Liver (tissue), 9 donors: ENCODE measurements around the gene TSHZ2. TPM values are rescaled to one million over a fixed set of nuclear protein-coding genes. Genes with fewer than 3 reads are reported as not detected.

ENCODE experiments used
- DNase-seq: peaks from one replicate; pipeline ENCODE4 v3.0.0-alpha.2; 2017; ENCODE audit warnings: low spot score
- H3K27ac ChIP-seq, 2 donors: one replicate each; pipeline ENCODE4 v1.7.0; 2013; ENCODE audit warnings: inconsistent platforms in 2 of 2, low read length in 2 of 2, control low read depth in 1 of 2, low read depth in 1 of 2, mild to moderate bottlenecking in 1 of 2
- H3K27me3 ChIP-seq, 4 donors: one replicate each; pipeline versions ENCODE4 v1.6.1 to v1.7.0; 2013; ENCODE audit warnings: low read length in 3 of 4, inconsistent platforms in 1 of 4, mild to moderate bottlenecking in 1 of 4, moderate library complexity in 1 of 4; ENCODE audit not compliant: control insufficient read depth in 4 of 4, insufficient read depth in 4 of 4
- H3K36me3 ChIP-seq, 4 donors: one replicate each; pipeline versions ENCODE4 v1.6.1 to v1.7.0; 2013; ENCODE audit warnings: low read length in 3 of 4, mild to moderate bottlenecking in 3 of 4, low read depth in 1 of 4, moderate library complexity in 1 of 4; ENCODE audit not compliant: control insufficient read depth in 4 of 4, insufficient read depth in 3 of 4
- H3K4me1 ChIP-seq, 4 donors: one replicate each; pipeline versions ENCODE4 v1.6.1 to v1.7.0; 2013; ENCODE audit warnings: low read length in 3 of 4, mild to moderate bottlenecking in 3 of 4, moderate library complexity in 1 of 4; ENCODE audit not compliant: control insufficient read depth in 4 of 4, insufficient read depth in 4 of 4
- H3K4me3 ChIP-seq, 3 donors: one replicate each; pipeline versions ENCODE4 v1.6.1 to v1.7.0; 2013; ENCODE audit warnings: low read length in 3 of 3, control low read depth in 1 of 3, low read depth in 1 of 3, mild to moderate bottlenecking in 1 of 3
- H3K9ac ChIP-seq, 2 donors: one replicate each; pipeline ENCODE4 v1.7.0; 2013; ENCODE audit warnings: low read length in 2 of 2, mild to moderate bottlenecking in 2 of 2, moderate library complexity in 2 of 2, control low read depth in 1 of 2, low read depth in 1 of 2
- H3K9me3 ChIP-seq, 4 donors: one replicate each; pipeline versions ENCODE4 v1.6.1 to v1.7.0; 2013; ENCODE audit warnings: low read length in 3 of 4; ENCODE audit not compliant: control insufficient read depth in 4 of 4
- ATF3 ChIP-seq: IDR thresholded peaks from 2 replicates; pipeline ENCODE4 v1.6.1; 2016; ENCODE audit warnings: antibody characterized with exemption
- EGR1 ChIP-seq, 2 donors: IDR thresholded peaks; 2 replicates each; pipeline ENCODE4 v1.6.1; 2016 to 2018; ENCODE audit warnings: antibody characterized with exemption in 2 of 2, low read depth in 2 of 2
- FOXA1 ChIP-seq: IDR thresholded peaks from 2 replicates; pipeline ENCODE4 v1.6.1; 2016; ENCODE audit warnings: antibody characterized with exemption
- HNF4A ChIP-seq, 2 donors: conservative IDR thresholded peaks; 2 replicates each; pipeline ENCODE4 v1.6.1; 2016; ENCODE audit warnings: antibody characterized with exemption in 2 of 2, mild to moderate bottlenecking in 2 of 2
- HNF4G ChIP-seq: IDR thresholded peaks from 2 replicates; pipeline ENCODE4 v1.6.1; 2016; ENCODE audit warnings: antibody characterized with exemption
- JUND ChIP-seq, 2 donors: IDR thresholded peaks; 2 replicates each; pipeline ENCODE4 v1.6.1; 2016; ENCODE audit warnings: antibody characterized with exemption in 2 of 2
- MAX ChIP-seq: IDR thresholded peaks from 2 replicates; pipeline ENCODE4 v1.6.1; 2016; ENCODE audit warnings: antibody characterized with exemption
- REST ChIP-seq: IDR thresholded peaks from 2 replicates; pipeline ENCODE4 v1.6.1; 2016; ENCODE audit warnings: antibody characterized with exemption, mild to moderate bottlenecking
- RXRA ChIP-seq, 2 donors: IDR thresholded peaks; 2 replicates each; pipeline ENCODE4 v1.6.1; 2017 to 2018; ENCODE audit warnings: antibody characterized with exemption in 2 of 2, mild to moderate bottlenecking in 1 of 2
- SP1 ChIP-seq: IDR thresholded peaks from 2 replicates; pipeline ENCODE4 v1.6.1; 2018; ENCODE audit warnings: antibody characterized with exemption, mild to moderate bottlenecking
- YY1 ChIP-seq: IDR thresholded peaks from 2 replicates; pipeline ENCODE4 v1.6.1; 2016; ENCODE audit warnings: antibody characterized with exemption, mild to moderate bottlenecking
- ZBTB33 ChIP-seq: IDR thresholded peaks from 2 replicates; pipeline ENCODE4 v1.6.1; 2016; ENCODE audit warnings: antibody characterized with exemption
- WGBS: extraction: QIAGEN DNeasy Blood & Tissue Kit; methylation state at CpG from one replicate; pipeline ENCODE4 v1.1.7; 2013; 5-methylcytosine and 5-hydroxymethylcytosine counted together
- polyA plus RNA-seq, 2 donors: library from polyadenylated mRNA; stranded (reverse) in 1 of 2; unstranded in 1 of 2; fragments of 200-250 nt in 1 of 2; fragments of >200 nt in 1 of 2; fragmentation: Nextera tagmentation in 1 of 2; extraction: Ambion mirVana in 1 of 2; gene quantifications; one replicate each; pipeline versions ENCODE4 v1.2.1 to v1.2.3, GENCODE V29; 2013 to 2015
- total RNA-seq, 2 donors: library from RNA; depleted of rRNA; stranded (reverse); fragments of >200 nt; gene quantifications; one replicate each; pipeline ENCODE4 v1.2.3, GENCODE V29; 2014
- donor health status: healthy.
- donor health status: healthy.
- donor health status: healthy.
- donor health status: healthy.
- donor health status: healthy.

The TSHZ2 gene
- total and polyA plus RNA-seq, 4 donors, result 2.9 to 11.3 (median 7.8) TPM

- Histone ChIP-seq H3K27ac (no peak overlapping the region), H3K27me3 (no peaks in the 10 kb centered on the region), H3K36me3 (no peaks in the 10 kb centered on the region), H3K9me3 (no peaks in the 10 kb centered on the region), H3K4me3 (no peak overlapping the region), H3K4me1 (no peaks in the 10 kb centered on the region), H3K9ac (no peak overlapping the region)
- WGBS, result 56% methylated on average over 3 of the region's 3 CpGs
- DNase-seq, result no peak
- TF ChIP-seq ATF3, result no peak
Observed at GRCh38 chr20:53100476-53100911, 128.3 kb downstream of the TSHZ2 start.

- no peak for DNase-seq
- H3K27me3 ChIP-seq, result no peaks in the 10 kb centered on the region
- H3K4me3 ChIP-seq, result no peak overlapping the region
- H3K27ac ChIP-seq, result no peak overlapping the region
- TF ChIP-seq HNF4A (conservative IDR thresholded peaks at IDR 0.05), result no peak
- no peak for TF ChIP-seq MAX
- TF ChIP-seq RXRA (IDR thresholded peaks at IDR 0.05), result no peak
- no peak for TF ChIP-seq YY1
- TF ChIP-seq SP1, result no peak
- no peak for TF ChIP-seq REST
- TF ChIP-seq ATF3, result no peak
- TF ChIP-seq ZBTB33, result no peak
- TF ChIP-seq JUND (IDR thresholded peaks at IDR 0.05), result no peak
- no peak for TF ChIP-seq HNF4G
- TF ChIP-seq FOXA1, result no peak
- no peak for TF ChIP-seq EGR1 (IDR thresholded peaks at IDR 0.05; ENCODE audit: low read depth in 2 of 2)
- 87% methylated on average over 6 of the region's 6 CpGs for WGBS
- no peak overlapping the region for H3K9ac ChIP-seq
- no peaks in the 10 kb centered on the region for H3K4me1 ChIP-seq
- H3K36me3 ChIP-seq, result no peaks in the 10 kb centered on the region
- H3K9me3 ChIP-seq, result no peaks in the 10 kb centered on the region
Observed at GRCh38 chr20:53101992-53102760, 130.0 kb downstream of the TSHZ2 start.
